AG10803 (cell line): ENCODE data around the gene RSAD2.
"Not testable (repeated sequence)": the region's sequence is repeated elsewhere in the genome, so short reads cannot be mapped to it uniquely, and the experiment has no call there.

Source experiments
- DNase-seq: peaks from one replicate; pipeline ENCODE4 v3.0.0; 2010; ENCODE audit warnings: low read depth
- H3K4me3 ChIP-seq: 2 replicates; pipeline ENCODE4 v1.5.1; 2011; ENCODE audit warnings: mild to moderate bottlenecking, low read length, control low read depth
- TF ChIP-seq, protein P1 (sequence below): conservative IDR thresholded peaks from 2 replicates; pipeline ENCODE4 v1.5.1; 2011; ENCODE audit warnings: mild to moderate bottlenecking, low read length, control low read depth, inconsistent platforms

RSAD2 gene

DNA sequence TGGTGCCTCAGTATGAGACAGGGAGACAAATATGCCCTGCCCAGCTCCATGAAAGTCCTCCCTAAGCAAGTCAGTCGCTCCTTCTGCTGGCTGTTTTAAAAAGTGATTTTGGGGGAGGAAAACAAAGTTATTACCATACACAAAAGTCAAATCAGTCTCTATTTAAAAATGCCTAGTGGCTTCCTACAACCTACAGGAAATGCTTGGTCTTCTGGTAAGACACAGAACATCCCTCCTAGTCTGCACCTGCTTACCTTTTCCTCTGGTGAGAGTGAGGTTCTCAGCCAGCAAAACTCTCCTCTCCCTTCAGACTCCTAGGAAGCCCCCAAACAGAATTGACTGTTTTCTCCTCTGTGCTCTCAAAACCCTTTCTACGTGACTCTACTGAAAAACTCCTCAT, 25.4 kb upstream of the RSAD2 start:
- DNase-seq: no peak

DNA sequence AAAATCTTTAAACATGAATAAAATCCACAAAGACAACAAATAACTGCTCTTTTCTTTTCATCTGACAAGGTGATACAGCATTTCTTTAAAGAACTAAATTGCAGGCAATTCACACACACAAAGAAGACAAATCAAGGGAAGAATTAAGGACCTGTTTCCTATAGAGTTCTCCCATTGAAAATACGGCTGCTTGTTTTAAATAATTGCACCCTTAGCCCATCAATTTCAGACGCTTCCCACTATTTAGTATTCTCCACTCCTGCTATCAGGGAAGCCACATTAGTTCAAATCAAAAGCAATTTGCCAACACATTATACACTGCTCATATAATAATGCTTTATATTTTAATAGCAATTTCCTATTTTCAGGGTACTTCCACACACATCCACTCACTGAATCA, 23.2 kb upstream of the RSAD2 start:
- TF ChIP-seq, protein P1, sequence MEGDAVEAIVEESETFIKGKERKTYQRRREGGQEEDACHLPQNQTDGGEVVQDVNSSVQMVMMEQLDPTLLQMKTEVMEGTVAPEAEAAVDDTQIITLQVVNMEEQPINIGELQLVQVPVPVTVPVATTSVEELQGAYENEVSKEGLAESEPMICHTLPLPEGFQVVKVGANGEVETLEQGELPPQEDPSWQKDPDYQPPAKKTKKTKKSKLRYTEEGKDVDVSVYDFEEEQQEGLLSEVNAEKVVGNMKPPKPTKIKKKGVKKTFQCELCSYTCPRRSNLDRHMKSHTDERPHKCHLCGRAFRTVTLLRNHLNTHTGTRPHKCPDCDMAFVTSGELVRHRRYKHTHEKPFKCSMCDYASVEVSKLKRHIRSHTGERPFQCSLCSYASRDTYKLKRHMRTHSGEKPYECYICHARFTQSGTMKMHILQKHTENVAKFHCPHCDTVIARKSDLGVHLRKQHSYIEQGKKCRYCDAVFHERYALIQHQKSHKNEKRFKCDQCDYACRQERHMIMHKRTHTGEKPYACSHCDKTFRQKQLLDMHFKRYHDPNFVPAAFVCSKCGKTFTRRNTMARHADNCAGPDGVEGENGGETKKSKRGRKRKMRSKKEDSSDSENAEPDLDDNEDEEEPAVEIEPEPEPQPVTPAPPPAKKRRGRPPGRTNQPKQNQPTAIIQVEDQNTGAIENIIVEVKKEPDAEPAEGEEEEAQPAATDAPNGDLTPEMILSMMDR: no peak
- DNase-seq: no peak
- no peak overlapping the region for H3K4me3 ChIP-seq

More for the DNA sequence above, 25.4 kb upstream of the RSAD2 start:
- H3K4me3 ChIP-seq: no peak overlapping the region
- TF ChIP-seq, protein P1: no peak

DNA sequence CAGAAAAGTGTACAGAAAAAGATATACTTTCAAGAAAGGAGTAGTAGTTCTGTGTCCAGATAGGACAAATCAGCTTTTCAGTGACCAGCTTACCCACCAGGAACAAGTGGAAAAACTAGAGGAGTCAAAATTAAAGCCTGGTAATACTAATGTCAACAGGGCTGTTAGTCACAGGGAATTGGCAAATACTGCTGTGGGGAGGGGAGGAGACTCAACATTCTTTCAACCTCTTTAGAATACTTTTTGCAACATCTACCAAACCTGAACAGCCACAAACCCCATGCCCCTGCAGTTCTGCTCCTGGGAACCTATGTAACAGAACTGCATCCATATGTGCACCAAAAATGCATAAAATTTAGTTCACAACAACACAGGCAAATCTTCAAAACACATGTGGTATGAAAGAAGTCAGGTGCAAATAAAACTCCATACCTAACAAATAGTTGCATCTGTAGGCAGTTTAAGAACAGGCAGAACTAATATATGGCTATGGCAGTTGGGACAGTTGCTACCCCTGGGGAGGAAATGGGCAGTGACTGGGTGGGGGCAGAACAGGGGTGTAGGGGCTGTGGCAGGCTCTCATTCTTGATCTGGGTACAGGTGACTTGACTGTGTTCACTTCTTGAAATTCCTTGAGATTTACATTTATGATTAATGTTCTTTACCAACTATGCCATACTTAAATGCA, 21.6 kb upstream of the RSAD2 start:
- DNase-seq: no peak
- H3K4me3 ChIP-seq: no peak overlapping the region
- TF ChIP-seq, protein P1: no peak

DNA sequence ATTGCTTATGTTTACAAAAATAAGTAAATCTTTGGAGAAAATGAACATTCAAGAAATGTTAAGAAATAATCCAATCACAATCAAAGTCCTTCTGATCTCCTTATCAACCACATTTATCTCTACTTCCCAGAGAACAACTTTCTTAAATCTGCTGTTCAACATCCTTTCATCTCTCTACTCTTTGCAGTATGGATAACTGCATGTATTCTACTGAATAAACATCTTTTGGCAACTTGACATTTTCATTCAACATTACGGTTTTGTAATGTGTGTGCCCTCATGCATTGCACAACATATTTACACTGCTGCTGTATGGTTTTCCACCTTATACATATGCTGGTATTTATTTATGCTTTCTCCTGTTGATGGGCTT, 21.0 kb upstream of the RSAD2 start:
- DNase-seq: no peak
- TF ChIP-seq, protein P1: no peak
- H3K4me3 ChIP-seq: no peak overlapping the region

DNA sequence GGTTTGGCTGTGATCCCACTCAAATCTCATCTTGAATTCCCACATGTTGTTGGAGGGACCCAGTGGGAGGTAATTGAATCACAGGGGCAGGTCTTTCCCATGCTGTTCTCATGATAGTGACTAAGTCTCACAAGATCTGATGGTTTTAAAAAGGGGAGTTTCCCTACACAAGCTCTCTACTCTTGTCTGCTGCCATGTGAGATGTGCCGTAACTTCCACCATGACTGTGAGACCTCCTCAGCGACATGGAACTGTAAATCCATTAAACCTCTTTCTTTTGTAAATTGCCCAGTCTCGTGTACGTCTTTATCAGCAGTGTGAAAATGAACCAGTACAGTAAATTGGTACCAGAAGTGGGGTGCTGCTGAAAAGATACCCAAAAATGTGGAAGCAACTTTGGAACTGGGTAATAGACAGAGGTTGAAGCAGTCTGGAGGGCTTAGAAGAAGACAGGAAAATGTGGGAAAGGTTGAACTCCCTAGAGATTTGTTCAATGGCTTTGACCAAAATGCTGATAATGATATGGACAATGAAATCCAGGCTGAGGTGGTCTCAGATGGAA, 19.0 kb upstream of the RSAD2 start:
- not testable (repeated sequence) for DNase-seq, H3K4me3 ChIP-seq

DNA sequence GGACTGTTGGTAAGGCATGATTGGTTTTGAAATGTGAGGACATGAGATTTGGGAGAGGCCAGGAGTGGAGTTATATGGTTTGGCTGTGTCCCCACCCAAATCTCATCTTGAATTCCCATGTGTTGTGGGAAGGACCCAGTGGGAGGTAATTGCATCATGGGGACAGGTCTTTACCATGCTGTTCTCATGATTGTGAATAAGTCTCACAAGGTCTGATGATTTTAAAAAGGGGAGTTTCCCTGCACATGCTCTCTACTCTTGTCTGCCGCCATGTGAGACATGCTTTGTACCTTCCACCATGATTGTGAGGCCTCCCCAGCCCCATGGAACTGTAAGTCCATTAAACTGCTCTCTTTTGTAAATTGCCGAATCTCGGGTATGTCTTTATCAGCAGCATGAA, 17.3 kb upstream of the RSAD2 start:
- H3K4me3 ChIP-seq: no peak overlapping the region
- DNase-seq: no peak
- TF ChIP-seq, protein P1: no peak

DNA sequence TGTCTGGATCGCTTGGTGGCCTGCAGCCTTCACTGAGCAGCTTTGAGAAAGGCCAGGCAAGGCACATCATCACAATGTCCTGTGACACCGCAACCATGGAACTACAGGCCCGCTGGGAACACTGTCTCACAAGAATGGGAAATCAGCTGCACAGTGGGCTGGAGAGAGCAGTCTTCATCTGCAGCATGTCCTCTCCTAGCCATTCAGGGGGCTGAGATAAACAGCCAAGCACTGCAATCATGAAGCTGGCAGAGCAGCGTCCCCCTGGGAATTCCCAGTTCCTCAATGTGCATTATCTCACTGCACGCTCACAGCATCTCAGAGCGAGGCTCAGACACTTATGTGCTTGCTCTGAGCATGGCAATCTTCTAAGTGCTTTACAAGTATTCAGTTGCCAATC, 13.8 kb upstream of the RSAD2 start:
- DNase-seq: no peak
- TF ChIP-seq, protein P1: no peak
- no peak overlapping the region for H3K4me3 ChIP-seq
